ENCODE results near the gene ZNF827.

GRCh38 chr4:145944886-145945285, 6.3 kb upstream of the ZNF827 start:
- no peak for TF ChIP-seq EP300 (IDR thresholded peaks at IDR 0.05)
- no peak for TF ChIP-seq CTCF (IDR thresholded peaks at IDR 0.05)
